ENCODE results near the gene CCT8.

- TF ChIP-seq POLR2AphosphoS5 (IDR thresholded peaks at IDR 0.05; ENCODE audit: low read depth, low read length) (no peak), POLR2A (IDR thresholded peaks at IDR 0.05; ENCODE audit: low read depth, low read length) (no peak)
Measured at GRCh38 chr21:29033301-29033700, 40.1 kb downstream of the CCT8 start.
